MV-4-11 (cell line): Measurements from ENCODE around the gene DAND5.
"Not testable (repeated sequence)": the region's sequence is repeated elsewhere in the genome, so short reads cannot be mapped to it uniquely, and the experiment has no call there.

Experiments used
- DNase-seq: peaks from one replicate; lab custom pipeline; 2025; lab: John Stamatoyannopoulos, UW

DAND5 gene

GRCh38 chr19:12946092-12946721 lies 23.2 kb upstream of the DAND5 start:
- peak; percentile 45 for DNase-seq

GRCh38 chr19:12946731-12947496 lies 22.5 kb upstream of the DAND5 start:
- DNase-seq: no peak

DNA sequence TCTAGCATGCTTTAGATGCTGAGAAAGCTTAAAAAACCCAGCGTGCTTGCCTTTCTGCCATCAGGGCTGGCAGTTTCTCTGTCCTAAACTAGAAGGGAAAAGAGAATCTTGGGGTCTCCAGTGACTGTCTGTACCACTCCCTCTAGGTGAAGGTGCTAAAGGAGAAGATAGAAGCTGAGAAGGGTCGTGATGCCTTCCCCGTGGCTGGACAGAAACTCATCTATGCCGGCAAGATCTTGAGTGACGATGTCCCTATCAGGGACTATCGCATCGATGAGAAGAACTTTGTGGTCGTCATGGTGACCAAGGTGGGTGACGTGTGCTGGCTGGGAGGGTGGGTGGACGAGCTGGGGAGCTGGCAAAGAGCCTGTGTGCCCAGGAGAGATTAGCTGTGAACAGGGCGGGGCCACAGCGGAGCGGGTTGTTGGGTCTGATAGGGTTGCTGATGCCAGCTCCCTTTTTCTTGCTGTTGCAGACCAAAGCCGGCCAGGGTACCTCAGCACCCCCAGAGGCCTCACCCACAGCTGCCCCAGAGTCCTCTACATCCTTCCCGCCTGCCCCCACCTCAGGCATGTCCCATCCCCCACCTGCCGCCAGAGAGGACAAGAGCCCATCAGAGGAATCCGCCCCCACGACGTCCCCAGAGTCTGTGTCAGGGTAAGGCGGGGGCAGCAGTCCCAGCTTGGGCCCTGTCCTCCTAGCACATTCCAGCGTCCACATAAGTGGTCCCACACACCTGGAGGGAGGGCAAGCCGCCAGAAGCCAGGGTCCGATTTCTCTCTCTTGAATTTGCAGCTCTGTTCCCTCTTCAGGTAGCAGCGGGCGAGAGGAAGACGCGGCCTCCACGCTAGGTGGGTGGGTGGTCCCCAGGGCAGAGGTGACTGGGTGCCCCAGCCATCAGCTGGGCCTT lies 21.4 kb upstream of the DAND5 start:
- no peak for DNase-seq

- no peak for DNase-seq
Measured at GRCh38 chr19:12948612-12949362, 20.6 kb upstream of the DAND5 start.

DNA sequence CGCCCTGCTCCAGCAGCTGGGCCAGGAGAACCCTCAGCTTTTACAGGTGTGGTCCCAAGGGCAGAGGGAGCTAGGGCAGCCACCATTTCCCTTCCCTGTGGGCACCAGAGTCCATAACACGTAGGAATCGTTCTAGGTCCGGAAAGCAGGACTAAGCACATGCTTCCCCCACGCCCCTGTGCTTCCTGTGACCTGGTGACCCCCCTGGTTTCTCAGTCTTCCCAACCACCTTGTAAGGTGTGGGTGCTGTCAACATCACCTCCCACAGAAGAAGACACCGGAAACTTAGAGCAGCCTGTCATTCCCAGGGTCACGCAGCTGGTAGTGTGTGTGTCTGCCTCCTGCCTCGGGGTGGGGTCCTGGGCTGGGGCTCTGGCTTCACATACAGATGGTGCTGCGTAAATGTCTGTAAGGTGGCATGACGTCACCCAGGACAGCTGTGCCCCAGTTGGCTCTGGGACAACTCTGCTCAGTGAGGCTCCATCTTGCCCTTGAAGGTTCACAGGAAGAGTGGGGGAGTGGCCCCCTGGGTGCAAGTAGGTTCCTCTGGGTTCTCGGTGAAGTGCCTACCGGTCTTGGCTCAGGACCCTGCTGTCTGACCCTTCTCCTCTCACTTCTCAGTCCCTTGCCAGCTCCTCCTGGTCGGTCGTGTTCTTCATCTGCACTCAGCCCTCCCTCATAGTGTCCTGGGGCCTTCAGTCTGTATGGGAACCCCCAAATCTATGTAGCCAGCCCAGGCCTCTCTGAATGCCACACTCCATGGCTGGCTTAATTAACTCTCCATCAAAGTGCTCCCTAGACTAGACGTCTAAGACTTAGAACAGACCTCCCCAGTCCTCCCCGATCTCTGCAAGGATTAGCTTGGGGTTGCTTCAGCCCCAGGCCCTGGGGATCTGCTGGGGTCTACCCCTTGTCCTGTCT lies 19.8 kb upstream of the DAND5 start:
- DNase-seq: no peak

DNA sequence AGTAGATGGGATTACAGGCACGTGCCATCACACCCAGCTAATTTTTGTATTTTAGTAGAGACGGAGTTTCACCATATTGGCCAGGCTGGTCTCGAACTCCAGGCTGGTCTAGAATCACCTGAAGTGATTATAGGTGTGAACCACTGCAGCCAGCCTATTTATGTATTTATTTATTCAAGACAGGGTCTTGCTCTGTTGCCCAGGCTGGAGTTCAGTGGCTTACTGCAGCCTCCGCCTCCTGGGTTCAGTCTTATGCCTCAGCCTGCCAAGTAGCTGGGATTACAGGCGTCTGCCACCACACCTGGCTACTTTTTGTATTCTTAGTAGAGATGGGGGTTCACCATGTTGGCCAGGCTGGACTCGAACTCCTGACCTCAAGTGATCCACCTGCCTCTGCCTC lies 17.3 kb upstream of the DAND5 start:
- not testable (repeated sequence) for DNase-seq

DNA sequence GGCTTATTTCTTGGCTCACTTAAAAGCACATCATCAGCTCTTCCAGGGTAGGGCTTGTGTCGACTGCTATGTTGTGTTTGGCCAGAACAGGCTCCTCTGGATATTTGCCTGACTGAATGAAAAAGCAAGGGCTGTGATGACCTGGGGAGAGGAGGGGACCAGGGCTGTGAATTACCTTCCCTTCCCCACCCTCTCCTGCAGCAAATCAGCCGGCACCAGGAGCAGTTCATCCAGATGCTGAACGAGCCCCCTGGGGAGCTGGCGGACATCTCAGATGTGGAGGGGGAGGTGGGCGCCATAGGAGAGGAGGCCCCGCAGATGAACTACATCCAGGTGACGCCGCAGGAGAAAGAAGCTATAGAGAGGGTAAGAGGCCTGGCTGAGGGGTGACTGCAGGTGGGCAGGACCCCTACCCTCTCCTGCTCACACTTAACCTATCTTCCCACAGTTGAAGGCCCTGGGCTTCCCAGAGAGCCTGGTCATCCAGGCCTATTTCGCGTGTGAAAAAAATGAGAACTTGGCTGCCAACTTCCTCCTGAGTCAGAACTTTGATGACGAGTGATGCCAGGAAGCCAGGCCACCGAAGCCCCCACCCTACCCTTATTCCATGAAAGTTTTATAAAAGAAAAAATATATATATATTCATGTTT lies 16.8 kb upstream of the DAND5 start:
- peak; percentile 40 for DNase-seq

- DNase-seq: no peak
Measured at GRCh38 chr19:12953138-12953798, 16.1 kb upstream of the DAND5 start.

DNA sequence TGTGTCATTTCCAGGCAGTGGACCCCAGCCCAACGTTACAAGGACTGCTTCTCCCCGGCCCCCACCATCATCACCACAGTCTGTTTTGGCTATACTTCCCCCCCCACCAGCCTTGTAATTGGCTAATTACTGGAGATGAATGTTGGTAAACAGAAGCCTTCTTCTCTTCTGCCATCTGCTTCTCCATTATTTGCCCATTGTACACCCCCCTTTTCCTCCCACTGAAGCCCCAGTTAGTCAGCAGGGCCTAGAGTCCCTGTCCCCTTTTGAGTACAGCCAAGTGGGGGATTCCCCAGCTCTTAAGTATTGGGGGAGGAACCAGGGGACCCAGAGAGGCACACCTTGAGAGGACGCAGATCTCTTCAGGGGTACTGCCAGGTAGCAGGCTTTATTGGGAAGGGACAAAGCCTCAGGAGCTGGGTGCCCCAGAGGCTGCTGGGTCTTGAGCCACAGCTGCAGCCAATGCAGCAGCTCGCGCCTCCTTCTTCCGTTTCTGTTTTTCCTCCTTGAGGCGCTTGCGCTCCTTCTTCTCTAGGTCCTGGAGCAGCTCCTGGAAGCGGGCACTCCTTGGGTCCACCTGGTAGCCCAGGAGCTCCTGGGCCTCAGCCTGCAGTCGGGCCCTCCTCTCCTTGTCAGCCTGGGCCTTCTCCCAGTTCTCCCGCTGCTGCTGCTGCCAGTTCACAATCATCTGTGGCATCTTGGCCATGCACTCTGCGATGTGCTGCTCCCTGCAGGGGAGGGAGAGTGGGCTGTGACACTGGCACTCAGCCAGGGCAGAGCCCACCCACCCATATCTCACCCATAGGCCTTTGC lies 15.4 kb upstream of the DAND5 start:
- DNase-seq: peak; percentile 21

DNA sequence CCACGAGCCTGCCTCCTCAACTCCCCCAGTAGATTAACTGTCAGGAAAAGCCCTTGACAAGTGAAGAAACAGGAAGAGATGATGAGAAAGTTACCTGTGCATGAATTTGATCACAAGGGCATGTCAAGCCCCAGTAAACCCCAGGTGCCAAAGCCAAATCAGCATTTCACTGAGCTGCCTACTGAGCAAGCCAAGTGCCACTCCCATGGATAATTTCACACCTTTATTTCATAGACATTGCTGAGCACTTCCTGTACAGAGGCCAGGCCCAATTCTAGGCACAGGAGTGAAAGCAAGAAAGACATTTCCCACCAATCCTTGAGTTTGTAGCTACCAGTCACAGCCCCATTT lies 14.8 kb upstream of the DAND5 start:
- no peak for DNase-seq

- not testable (repeated sequence) for DNase-seq
Measured at GRCh38 chr19:12955575-12955974, 13.8 kb upstream of the DAND5 start.

DNA sequence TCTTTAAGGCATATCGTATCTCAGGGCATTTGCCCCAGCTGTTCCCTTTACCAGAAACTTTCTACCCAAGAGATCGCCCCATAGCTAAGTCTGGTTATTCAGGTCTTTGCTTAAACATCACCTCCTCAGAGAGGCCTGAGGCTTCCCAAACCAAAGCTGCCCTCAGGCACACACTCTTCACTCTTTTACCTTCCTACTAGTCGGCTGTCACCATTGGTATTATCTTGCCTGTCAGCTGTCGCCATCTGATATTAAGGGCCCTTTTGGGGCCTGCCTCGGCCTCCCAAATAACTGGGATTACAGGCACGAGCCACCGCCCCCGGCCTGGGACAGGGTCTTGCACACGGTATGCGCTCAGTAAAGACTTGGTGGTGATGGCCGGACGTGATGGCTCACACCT lies 13.4 kb upstream of the DAND5 start:
- no peak for DNase-seq

DNA sequence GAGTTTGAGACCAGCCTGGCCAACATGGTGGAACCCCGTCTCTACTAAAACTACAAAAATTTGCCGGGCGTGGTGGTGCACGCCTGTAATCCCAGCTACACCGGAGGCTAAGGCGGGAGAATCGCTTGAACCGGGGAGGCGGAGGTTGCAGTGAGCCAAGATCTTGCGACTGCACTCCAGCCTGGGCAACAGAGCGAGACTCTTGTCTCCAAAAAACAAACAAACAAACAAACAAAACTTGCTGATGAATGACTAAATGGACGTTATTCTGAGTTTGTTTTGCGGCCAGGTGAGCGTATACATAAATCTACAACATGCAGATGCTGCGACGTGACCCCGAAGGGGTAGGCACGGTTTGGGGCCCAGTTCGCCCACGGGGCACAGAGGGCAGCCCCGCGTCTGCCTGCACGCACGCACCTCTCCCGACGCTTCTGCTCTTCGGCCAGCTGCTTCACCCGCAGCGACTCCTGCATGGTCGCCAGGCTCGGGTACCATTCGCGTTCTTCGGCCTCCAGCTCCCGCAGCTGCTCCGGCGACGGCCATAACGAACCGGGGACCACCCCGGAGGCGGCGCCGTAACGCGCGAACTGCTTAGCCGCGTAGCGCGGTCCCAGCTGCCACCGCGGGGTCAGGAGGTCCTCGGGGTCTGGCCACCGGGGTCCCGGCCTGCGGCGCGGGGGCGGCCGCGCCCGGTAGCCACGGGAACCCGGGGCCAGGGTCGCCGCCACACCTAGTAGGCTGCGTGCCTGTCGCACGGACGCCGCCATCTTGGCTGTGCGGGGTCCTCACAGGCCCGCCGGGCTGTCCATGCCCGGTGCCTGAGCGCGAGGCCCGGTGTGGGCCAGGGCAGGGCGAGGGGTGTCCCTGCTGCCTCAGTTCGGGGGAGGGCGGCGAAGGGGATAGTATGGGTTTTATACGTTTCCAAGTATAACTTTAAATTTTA lies 12.7 kb upstream of the DAND5 start, which contains the start of gene GADD45GIP1:
TSS of gene GADD45GIP1 (minus strand) at position 778 of the 943 bp plus-strand sequence. CDS start at position 767, 11 bp downstream.
- peak; percentile 77 for DNase-seq

- not testable (repeated sequence) for DNase-seq
Measured at GRCh38 chr19:12957389-12957952, 11.9 kb upstream of the DAND5 start.

DNA sequence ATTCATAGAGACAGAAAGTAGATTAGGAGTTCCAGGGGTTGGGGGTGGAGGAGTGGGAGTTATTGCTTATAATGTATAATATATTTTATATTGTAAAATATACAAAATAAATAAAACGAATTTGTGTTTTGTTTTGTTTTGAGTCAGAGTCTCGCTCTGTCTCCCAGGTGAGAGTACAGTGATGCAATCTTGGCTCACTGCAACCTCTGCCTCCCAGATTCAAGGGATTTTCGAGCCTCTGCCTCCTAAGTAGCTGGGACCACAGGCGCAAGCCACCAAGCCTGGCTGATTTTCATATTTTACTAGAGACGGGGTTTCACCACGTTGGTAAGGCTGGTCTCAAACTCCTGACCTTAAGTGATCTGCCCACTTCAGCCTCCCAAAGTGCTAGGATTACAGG lies 9.9 kb upstream of the DAND5 start:
- DNase-seq: no peak

DNA sequence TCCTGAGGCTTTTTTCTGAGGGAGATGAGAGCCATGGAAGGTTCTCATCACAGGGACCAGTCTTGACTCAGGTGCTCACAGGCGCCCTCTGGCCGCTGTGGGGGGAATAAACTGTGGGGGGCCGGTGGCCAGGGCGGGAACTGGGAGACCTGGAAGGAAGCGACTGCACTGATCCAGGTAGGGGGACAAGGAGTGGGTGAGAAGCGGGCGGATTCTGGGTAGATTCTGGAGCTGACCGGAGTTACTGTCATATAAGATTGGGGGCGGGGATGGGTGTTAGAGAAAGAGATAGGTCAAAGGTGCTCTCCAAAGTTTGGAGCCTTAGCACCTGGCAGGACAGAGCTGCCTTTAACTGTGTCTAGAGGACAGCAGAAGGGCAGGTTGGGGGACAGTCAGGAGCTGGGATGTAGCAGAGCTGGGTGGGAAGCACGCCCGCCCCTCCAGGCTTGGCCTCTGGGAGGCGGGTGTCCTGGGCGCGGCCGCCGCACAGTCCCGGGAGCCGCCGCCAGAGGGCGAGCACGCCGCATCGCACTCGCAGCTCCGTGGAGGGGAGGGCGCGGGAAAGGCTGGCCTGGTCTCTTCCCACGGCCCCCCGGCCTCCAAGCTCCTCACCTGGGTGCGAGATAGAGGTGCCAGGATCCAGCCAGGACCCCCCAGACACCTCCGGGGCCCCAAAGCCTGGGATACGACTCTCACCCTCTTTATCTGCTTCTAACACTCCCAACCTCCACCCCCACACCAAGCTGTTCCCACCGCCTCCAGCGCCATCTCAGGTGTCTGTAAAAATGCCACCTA lies 4.2 kb upstream of the DAND5 start:
- peak; percentile 68 for DNase-seq

DNA sequence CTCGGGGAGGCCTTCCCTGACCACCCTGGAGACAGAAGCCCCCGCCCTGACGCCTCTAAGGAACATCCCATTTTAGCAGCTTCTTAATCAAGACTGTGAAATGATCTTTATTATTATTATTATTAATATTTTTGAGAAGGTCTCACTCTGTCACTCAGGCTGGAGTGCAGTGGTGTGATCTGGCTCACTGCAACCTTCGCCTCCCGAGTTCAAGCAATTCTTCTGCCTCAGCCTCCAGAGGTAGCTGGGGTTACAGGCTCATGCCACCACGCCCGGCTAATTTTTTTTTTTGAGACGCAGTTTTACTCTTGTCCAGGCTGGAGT lies 3.6 kb upstream of the DAND5 start:
- no peak for DNase-seq
